HG02759 (cell line): ENCODE data around the gene PCDH1.

Experiments
- ATAC-seq: cut with Tn5 transposase; IDR thresholded peaks from one replicate; pipeline ENCODE4 v1.9.1; 2021; ENCODE audit warnings: mild to moderate bottlenecking, moderate library complexity; ENCODE audit not compliant: unreplicated experiment

PCDH1 gene

DNA sequence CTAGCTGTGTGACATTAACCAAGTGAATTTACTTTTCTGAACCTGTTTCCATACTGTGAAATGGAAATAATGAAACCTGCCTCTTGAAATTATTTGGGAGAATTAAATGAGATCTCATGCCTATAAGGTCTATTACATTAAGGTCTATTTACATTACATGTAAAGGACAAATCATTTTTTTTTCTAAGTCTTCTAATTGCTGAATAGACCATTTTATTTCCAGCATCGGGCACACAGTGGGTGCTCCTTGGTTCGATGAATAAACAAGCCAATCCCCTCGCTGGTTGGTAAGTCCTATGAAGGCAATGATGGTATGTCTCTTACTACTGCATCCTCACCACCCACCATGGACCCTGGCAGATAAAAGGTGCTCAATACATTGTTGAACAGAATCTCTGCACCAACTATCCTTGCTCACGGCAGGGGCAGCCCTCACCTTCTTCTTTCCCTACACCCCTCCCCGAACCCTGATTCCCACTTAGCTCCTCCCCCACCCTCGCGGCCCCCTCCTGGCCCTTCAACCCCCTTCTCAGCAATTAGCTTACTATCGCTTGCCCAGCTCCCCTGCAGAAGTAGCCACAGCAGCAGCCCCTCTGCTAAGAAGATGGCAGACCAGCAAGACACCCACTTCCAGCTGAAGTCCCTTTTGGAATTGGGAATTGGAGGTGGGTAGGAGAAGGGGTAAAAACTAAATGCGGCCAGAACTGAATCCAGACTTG is 3.0 kb downstream of the PCDH1 start:
- no peak for ATAC-seq

DNA sequence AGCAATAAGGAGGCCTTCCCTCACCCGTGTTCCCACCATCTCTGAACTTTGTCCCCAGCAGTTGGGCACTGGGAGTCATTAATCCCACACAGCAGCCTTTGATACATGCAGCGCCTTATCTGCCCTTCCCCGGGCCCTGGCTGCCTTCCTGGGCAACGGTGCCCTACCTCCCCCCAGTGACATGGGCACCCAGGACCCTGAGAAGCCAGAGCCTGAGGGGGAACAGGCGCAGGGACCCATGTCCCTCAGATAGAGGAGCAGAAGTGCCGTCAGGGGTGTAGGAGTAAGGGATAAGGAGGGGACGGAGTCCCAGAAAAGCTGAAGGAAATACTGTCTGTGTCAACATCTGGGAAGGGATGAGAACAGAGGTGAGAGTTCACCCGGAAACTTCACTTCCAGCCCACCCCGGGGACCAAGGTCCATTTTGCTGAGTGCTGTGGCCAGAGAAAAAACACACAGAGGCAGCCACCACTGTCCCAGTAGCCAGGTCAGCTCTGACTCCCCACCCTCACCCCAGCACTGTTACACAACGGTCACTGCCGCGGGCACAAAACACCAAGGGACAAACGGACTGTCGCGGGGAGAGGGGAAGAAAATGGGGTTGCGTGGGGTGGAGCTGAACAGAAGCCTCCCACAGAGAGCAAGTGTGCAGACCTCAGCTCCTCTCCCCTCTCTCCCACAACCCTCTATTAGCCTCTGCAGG is 3.8 kb downstream of the PCDH1 start:
- ATAC-seq, result no peak

DNA sequence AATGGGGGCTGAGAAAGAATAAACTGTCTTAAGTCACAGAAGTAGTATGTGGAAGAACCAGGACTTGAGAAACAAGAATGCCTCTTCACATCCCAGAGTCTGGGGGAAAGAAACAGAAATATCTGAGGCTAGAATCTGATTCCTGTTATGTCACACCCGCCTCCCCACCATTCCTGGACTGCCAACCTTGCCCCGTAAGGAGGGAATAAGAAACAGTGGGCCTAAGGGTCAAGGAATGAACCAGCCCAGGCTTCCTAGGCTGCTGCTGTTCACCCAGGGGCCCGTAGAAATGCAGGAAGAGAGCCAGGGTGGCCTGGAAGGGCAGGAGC is 4.3 kb downstream of the PCDH1 start:
- ATAC-seq, result no peak

DNA sequence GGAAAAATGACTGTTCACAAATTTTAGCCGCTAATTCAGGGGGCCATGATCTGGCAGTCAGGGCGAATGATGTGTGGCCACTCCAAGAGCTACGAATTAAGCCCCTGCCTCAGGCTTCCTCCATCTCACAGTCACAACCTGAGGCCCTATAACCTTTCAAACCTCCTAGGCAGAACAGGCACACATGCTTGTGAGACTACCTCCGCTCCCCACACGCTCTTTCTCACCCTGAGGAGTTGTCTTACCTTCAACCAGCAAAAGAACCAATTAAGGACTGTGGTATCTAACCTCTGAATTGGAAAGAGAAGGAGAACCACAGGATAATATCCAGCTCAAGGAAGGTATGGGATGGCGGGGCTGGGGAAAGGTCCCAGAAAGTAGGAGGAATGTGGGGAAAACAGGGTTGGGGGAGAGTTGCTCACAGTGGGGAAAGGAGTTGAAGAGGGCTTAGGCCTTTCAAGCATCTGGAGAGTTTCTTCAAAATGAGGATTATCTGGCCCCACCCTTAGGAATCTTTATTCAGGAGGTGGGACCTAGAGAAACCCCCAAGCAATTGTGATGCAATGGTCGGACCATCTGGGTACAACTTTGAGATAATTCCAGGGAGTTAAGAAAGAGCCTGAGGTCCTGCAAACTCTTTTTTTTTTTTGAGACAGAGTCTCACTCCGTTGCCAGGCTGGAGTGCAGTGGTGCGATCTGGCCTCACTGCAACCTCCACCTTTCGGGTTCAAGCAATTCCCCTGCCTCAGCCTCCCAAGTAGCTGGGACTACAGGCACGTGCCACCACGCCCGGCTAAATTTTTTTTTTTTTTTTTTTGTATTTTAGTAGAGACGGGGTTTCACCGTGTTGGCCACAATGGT is 5.5 kb downstream of the PCDH1 start:
- no peak for ATAC-seq

DNA sequence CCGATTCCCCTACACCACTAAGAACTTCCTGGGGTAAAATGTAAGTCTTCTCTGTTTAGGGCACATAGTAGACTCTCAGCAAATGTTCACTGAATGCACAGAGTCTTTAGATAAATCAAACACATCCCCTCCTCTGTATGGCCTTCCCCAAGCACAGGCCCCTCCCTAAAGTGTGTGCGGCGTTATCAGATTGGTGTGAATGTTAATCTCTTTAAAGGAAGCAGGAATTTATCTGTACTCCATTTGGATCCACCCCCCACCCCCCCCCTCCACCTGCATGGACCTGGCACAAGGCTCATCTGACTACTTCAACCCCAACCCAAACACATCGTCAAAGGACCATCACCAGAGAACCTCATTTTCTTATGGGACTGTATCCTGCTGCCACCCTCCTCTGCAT is 6.3 kb downstream of the PCDH1 start:
- ATAC-seq, result no peak

DNA sequence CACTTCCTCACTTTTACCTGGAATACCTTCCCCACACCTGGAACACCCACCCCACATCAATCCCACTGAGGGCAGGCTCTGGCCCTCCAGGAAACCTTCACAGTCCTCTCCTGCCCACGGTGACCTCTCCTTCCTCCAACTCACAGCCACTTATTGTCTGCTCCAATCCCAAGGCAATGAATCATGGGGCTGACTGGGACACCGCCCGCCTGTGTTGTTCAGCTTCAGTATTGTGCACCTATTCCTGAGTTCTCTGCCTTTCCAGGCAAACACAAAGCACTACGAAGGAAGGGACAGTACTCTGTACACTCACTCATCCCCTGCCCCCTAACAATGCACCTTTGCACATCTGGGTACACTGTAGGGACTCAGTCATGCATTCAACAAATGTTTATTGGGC is 7.3 kb downstream of the PCDH1 start:
- ATAC-seq, result no peak

DNA sequence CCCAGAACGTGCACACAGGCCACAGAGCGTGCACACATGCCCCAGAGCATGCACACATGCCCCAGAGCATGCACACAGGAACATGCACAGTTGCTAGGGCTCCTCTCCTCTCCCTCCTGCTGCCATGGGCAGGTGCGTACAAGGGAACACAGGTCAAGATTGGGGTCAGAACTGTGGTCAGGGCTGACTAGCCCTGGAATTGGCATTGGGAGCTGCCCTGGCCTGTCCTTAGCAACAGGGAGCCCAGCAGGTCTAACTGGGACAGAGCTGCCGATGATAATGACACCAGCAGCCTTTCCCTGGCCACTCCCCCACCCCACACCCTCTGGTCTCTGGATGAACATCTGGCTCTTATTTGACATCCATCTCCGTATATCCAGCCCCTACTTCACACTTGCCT is 8.0 kb downstream of the PCDH1 start:
- no peak for ATAC-seq

DNA sequence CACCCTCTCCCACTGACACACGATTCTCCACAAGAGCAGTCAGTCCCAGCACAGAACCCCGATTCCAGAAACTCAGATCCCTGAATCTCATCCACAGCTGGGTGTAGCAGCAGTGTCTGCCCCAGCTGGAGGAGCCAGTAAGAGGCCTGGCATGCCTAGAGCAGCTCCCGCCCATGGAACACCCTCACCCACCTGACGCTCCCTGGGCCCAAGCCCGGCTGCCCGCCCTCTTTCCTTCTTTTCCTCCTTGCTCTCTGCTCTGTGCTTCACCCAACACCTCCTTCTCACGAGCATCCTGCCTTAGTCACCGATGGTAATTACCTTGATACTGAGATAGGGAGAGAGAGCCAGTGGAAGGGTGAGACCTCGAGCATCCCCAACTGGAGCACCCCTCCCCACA is 8.7 kb downstream of the PCDH1 start:
- no peak for ATAC-seq

DNA sequence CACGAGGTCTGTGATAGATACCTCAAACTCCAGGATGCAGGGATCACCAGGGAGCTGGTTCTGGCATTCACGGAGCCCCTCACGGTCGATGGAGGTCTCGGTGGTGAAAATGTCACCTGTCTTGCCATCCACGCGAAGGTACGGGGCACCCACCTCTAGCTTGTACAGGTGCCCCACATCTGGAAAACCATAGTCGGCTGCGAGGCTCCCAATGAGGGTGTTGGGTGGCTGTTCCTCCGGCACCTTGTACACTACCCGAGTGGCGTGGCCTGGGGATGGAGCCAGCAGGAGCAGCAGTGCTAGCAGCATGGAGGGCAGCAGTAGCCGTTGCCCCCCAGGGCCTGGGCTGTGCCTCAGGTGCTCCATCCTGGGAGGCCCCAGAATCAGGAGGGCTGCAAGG is 9.2 kb downstream of the PCDH1 start:
- no peak for ATAC-seq

DNA sequence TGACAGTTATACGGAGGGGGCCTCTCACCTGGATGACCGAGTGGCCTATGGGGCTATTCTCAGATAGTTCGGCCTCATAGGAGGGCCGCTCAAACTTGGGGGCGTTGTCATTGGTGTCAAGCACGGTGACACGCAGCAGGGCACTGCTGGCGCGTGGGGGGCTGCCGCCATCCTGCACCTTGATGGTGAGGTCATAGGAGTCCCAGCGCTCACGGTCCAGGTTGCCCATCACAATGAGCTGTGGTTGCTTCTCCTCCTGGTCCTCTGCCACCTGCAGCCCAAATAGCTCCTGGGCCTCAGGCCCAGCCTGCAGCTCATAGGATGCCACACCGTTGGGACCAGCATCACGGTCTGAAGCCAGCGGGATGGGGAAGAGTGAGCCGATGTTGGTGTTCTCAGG is 9.7 kb downstream of the PCDH1 start:
- no peak for ATAC-seq

DNA sequence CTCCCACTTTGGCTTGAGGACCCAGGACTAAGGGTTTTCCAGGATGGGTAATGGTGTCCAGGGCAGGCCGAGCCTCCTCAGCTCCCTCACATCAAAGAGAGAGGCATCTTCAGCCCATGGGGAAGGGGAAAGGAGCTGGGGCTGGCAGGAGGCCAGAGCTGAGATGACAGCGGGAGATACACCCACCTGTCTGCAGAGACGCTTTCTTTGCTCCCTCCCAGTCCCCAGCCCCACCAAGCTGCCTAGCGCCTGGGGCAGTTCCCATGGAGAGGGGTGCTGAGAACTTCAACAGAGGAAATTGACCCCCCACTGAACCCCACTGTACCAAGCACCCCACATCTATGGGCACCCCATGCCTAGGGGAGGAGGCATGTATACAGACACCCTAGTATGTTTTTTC is 10.6 kb downstream of the PCDH1 start:
- no peak for ATAC-seq

DNA sequence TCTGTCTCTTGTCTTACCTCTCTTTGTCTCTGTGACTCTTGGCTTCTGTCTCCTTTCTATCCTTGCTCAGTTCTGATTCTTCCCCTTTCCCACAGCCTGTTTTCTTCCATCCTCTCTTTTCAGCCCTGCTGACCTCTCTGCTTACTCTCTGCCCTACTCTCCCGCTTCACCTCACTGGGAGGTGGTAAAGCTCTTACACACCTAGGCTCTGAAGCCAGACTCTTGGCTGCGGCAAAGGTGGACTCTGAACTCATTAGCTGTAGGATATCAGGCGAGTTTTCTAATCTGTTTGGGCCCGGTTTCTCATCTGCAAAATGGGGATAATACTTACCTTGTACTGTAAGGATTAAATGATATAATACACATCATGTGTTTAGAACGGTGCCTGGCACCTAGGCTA is 11.1 kb downstream of the PCDH1 start:
- ATAC-seq, result no peak

DNA sequence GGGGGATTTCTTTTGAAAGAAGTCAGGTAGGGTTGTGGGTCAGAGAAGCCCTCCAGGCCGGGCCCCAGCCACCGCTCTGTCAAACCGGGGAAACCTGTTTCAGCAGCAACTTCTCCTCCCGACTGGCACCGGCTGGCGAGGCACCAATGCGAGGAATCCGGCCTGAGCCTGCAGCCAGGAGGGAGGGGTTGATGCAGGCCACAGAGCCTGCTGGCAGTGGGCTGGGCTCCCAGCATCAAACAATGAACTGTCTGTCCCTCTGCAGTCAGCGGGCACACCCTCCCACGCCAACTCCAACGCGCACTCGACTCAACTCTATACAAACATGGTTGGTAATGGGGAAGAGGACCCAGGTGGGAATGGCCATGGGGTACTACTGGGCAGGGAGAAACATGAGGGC is 12.1 kb downstream of the PCDH1 start:
- ATAC-seq, result no peak

DNA sequence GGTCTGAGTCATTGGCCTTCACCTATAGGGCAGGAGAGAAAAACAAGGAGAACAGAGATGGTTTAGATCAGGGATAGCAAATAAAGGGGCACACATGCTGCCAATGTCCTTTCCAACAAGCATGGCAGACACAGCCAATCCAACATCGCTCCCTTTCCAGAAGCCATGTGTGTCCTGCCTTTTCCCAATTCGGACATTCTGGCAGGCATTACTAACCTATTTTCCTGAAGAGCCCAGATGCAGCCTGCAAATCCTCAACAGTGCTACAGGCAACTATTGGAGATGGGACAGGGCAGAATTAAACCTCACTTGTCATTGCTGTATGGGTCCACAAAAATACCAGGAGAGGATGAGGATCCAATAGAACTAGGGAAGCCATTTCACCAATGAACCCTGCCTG is 12.8 kb downstream of the PCDH1 start:
- ATAC-seq, result no peak

DNA sequence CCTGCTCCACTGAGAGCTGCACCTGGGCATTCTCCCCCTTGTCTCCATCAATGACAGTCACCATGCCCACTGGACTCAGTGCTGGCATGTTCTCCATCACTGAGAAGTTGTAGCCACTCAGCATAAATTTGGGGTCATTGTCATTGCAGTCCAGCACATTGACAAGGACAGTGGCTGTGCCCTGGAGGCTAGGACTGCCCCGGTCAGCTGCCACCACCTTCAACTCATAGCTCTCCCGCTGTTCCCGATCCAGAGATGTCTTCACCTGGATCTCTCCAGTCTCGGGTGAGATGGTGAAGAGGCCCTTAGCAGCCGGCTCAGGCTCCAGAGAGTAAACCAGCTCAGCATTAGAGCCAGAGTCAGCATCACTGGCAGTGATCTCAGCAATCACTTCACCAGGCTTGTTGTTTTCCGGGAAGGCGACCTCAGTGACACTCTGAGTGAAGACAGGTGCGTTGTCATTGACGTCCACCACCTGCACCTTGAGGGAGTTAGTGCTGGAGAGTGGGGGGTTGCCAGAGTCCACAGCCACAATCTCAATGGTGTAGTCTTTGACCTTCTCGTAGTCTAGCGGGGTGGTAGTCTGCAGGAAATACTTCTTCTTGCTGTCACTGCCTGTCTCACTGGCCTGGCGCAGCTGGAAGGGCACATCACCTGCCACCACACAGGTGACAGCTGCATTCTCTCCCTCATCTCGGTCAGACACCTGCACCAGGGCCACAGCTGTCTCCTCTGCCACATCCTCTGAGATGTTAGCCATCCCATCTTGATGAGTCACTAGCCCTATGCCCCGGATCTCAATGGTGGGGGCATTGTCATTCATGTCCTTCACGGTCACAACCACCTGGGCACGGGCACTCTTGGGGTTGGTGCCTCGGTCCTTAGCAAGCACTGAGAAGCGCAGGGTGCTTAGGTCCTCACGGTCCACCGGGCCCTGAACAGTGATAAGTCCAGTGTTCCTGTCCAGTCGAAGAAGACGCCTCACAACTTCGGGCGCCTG is 13.5 kb downstream of the PCDH1 start:
- no peak for ATAC-seq

DNA sequence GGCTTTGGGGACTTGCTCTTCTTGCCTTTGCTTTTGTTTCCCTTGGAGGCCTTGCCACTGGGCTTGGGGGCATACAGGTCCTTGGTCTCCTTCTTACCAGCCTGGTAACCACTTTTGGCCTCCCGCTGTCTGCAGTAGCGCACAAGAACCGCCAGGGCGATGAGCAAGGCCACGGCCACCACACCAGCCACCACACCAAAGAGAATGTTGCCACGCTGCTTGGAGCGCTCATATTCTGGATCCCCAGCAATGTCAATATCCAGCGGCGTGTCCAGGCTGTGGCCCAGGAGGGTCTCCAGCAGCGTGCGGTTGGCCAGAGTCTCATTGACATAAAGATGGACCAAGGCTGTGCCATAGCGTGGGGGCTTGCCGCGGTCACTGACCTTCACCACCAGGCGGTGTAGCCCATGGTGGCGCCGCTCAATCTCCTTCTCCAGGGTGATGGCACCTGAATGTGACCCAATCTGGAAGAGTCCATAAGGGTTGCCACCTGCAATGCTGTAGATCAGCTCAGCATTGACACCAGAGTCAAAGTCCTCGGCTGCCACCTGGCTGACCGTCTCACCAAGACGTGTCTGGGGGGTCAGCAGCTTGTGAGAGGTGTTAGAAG is 14.5 kb downstream of the PCDH1 start:
- no peak for ATAC-seq

DNA sequence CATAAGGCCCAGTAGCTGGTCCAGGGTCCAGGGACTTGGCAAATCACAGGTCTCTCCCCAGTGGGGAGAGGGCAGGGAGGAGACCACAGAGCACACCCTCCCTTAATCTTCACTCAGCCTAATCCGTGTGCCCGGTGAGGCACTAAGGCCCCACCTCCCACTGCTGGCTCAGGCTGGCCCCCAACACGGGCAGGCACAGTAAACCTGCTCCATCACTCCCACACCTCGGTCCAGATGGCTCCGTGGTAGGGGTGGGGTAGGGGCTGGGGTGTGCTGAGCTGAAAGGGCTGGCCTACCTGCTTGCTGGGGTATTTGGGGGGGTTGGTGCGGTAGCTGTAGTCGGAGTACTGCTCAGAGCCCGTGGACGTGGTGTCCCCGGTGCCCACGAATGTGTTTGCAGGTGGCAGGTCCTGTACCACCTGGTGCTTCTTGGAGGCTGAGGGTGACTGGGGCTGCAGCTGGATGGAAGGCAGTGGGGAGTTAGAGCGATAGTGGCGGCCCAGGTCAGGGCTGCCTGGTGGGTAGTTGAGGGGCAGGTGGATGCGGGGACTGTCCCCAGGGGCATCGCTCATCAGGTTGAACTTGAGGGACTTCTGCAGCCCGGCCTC is 15.2 kb downstream of the PCDH1 start:
- ATAC-seq, result no peak

DNA sequence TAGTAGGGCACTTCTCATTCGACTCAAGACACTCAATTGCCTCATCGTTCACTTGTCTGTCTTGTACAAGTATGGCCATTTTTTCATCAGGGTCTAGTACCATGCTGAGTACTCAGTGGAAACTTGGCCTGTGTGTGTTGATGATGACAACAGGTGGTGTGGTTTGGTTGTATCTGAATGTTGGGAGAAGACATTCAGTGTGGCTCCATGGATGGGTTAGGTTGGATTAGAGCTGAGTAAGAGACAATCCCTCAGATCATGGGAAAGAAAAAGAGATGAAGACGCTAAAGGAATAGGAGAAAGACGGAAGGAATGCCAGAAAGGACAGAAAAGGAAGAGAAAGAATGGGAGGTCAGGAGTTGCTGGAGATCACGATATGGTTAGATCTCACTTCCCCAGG is 17.0 kb downstream of the PCDH1 start:
- ATAC-seq, result no peak

DNA sequence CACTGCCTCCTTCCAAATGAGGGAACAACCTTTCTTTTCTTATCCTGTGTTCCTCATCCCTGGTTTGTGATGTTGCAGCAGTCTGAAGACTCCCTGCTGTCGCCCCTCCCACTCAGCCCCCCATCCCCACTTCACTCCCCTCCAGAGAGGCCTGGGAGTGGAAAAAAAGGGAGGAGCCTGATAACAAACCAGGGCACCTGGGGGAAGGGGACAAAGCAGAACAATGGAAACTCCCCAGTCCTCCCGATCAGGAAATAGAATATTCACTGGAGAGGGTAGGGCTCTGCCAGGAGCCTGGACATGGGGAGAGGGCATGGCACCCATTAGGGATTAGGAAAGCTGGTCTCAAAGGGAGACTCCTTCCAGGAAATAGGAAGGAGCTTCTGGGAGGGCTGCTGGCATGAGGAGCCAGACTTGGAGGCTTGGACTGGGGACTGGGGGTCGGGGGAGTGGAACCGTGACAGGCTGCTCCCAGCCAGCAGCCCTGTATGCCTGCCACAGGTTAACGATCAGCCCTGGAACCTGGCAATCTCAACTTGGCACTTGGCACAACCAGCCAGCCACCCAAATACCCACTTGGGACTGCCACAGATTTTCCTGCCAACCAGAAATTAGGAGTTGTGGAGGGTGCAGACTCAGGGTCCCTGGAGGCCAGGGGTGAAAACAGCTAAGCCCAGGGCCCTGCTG is 20.0 kb downstream of the PCDH1 start:
- no peak for ATAC-seq
